Smooth muscle cell (in vitro differentiated cells): ENCODE results near the gene SPAG17. TPM values are rescaled to one million over a fixed set of nuclear protein-coding genes. Genes with fewer than 3 reads are reported as not detected.

ENCODE experiments used
- DNase-seq: peaks from one replicate; lab custom pipeline; 2025; ENCODE audit not compliant: unreplicated experiment; lab: John Stamatoyannopoulos, UW
- H2AFZ ChIP-seq: fragments of 200-600 bp; sonication (generic); 2 replicates; pipeline ENCODE4 v1.6.0; 2016; ENCODE audit warnings: antibody characterized with exemption, low read depth, mild to moderate bottlenecking
- H3F3A ChIP-seq: fragments of 200-600 bp; sonication (generic); 2 replicates; pipeline ENCODE4 v1.6.0; 2017; ENCODE audit warnings: antibody characterized with exemption, low read depth
- H3K27ac ChIP-seq: fragments of 200-600 bp; sonication (generic); 2 replicates; pipeline ENCODE4 v1.5.1; 2016; ENCODE audit warnings: low read depth, mild to moderate bottlenecking
- H3K27me3 ChIP-seq: fragments of 200-600 bp; sonication (generic); 2 replicates; pipeline ENCODE4 v1.6.1; 2016; ENCODE audit warnings: low read depth, mild to moderate bottlenecking
- H3K36me3 ChIP-seq: fragments of 200-600 bp; sonication (generic); 2 replicates; pipeline ENCODE4 v1.5.1; 2016; ENCODE audit warnings: low read depth
- H3K4me1 ChIP-seq: fragments of 200-600 bp; sonication (generic); 2 replicates; pipeline ENCODE4 v1.5.1; 2016; ENCODE audit warnings: low read depth
- H3K4me2 ChIP-seq: fragments of 200-600 bp; sonication (generic); 2 replicates; pipeline ENCODE4 v1.6.0; 2016; ENCODE audit warnings: mild to moderate bottlenecking
- H3K4me3 ChIP-seq: fragments of 200-600 bp; sonication (generic); 2 replicates; pipeline ENCODE4 v1.5.1; 2016; ENCODE audit warnings: mild to moderate bottlenecking
- H3K79me2 ChIP-seq: fragments of 200-600 bp; sonication (generic); 2 replicates; pipeline ENCODE4 v1.6.0; 2016; ENCODE audit warnings: low read depth, mild to moderate bottlenecking
- H3K9ac ChIP-seq: fragments of 200-600 bp; sonication (generic); 2 replicates; pipeline ENCODE4 v1.6.0; 2016; ENCODE audit warnings: low read depth
- H3K9me3 ChIP-seq: fragments of 200-600 bp; sonication (generic); replicated peaks from 2 replicates; pipeline ENCODE4 v1.5.1; 2016; ENCODE audit warnings: low read depth
- H4K20me1 ChIP-seq: fragments of 200-600 bp; sonication (generic); 2 replicates; pipeline ENCODE4 v1.6.0; 2016; ENCODE audit warnings: low read depth
- CTCF ChIP-seq: fragments of 200-600 bp; sonication (generic); IDR thresholded peaks from 2 replicates; pipeline ENCODE4 v1.5.1; 2017; ENCODE audit warnings: borderline replicate concordance, mild to moderate bottlenecking, antibody characterized with exemption; ENCODE audit not compliant: insufficient read depth, poor library complexity, severe bottlenecking
- WGBS: methylation state at CpG from one replicate; pipeline ENCODE4 v1.1.7; 2016; ENCODE audit warnings: low lambda C conversion rate; 5-methylcytosine and 5-hydroxymethylcytosine counted together
- polyA plus RNA-seq: library from polyadenylated mRNA; unstranded; fragments of >200 nt; fragmentation: Nextera tagmentation; extraction: Ambion mirVana; gene quantifications from 2 replicates; pipeline ENCODE4 v1.2.1, GENCODE V29; 2016
- total RNA-seq: library from RNA; depleted of rRNA; stranded (reverse); fragments of >200 nt; gene quantifications from 2 replicates; pipeline ENCODE4 v1.2.3, GENCODE V29; 2014

Gene SPAG17
- total and polyA plus RNA-seq, 2 experiments from 2014 or later = 1.1 to 11.1 TPM

GRCh38 chr1:117985239-117985638 is 199.8 kb downstream of the SPAG17 start:
- Histone ChIP-seq H3K4me3 (no peak overlapping the region), H3K79me2 (no peaks in the 10 kb centered on the region), H3K9ac (no peak overlapping the region), H3K27ac (no peak overlapping the region), H3K36me3 (no peaks in the 10 kb centered on the region), H4K20me1 (no peaks in the 10 kb centered on the region), H3F3A (no peaks in the 10 kb centered on the region), H3K4me2 (no peak overlapping the region), H3K27me3 (no peaks in the 10 kb centered on the region), H2AFZ (no peak overlapping the region), H3K4me1 (no peaks in the 10 kb centered on the region), H3K9me3 (no peaks in the 10 kb centered on the region)
- 70% methylated on average over 1 of the region's 1 CpG for WGBS
- DNase-seq = no peak
- no peak for TF ChIP-seq CTCF

- no peak overlapping the region for H2AFZ ChIP-seq
- no peak for DNase-seq
- 88% methylated on average over 5 of the region's 5 CpGs for WGBS
- H3K4me1 ChIP-seq = no peaks in the 10 kb centered on the region
- no peaks in the 10 kb centered on the region for H3K9me3 ChIP-seq
- TF ChIP-seq CTCF = no peak
- no peaks in the 10 kb centered on the region for H3K27me3 ChIP-seq
- H3K27ac ChIP-seq = no peak overlapping the region
- no peak overlapping the region for H3K9ac ChIP-seq
- no peak overlapping the region for H3K4me3 ChIP-seq
- H3K79me2 ChIP-seq = no peaks in the 10 kb centered on the region
- no peaks in the 10 kb centered on the region for H3F3A ChIP-seq
- no peaks in the 10 kb centered on the region for H4K20me1 ChIP-seq
- no peak overlapping the region for H3K4me2 ChIP-seq
- no peaks in the 10 kb centered on the region for H3K36me3 ChIP-seq
Observed at GRCh38 chr1:117981455-117982192, 203.4 kb downstream of the SPAG17 start.

GRCh38 chr1:117976381-117976780 is 208.6 kb downstream of the SPAG17 start:
- H3K4me3 ChIP-seq = no peak overlapping the region
- no peaks in the 10 kb centered on the region for H4K20me1 ChIP-seq
- H3K9ac ChIP-seq = no peak overlapping the region
- DNase-seq = no peak
- no peaks in the 10 kb centered on the region for H3K36me3 ChIP-seq
- no peaks in the 10 kb centered on the region for H3K27me3 ChIP-seq
- H3K4me2 ChIP-seq = no peak overlapping the region
- no peaks in the 10 kb centered on the region for H3K4me1 ChIP-seq
- no peak overlapping the region for H2AFZ ChIP-seq
- no peak overlapping the region for H3K27ac ChIP-seq
- H3K79me2 ChIP-seq = no peaks in the 10 kb centered on the region
- WGBS = 91% methylated on average over 3 of the region's 3 CpGs
- no peaks in the 10 kb centered on the region for H3F3A ChIP-seq
- no peaks in the 10 kb centered on the region for H3K9me3 ChIP-seq
- TF ChIP-seq CTCF = no peak

GRCh38 chr1:117971777-117972176 is 213.3 kb downstream of the SPAG17 start:
- H3K79me2 ChIP-seq = no peaks in the 10 kb centered on the region
- no peak for TF ChIP-seq CTCF

More at GRCh38 chr1:117971777-117972176, 213.3 kb downstream of the SPAG17 start:
- no peak for DNase-seq
- Histone ChIP-seq H3K27ac (no peak overlapping the region), H3K4me3 (no peak overlapping the region), H2AFZ (no peak overlapping the region), H3K9ac (no peak overlapping the region), H3K9me3 (no peaks in the 10 kb centered on the region), H3K36me3 (no peaks in the 10 kb centered on the region), H4K20me1 (no peaks in the 10 kb centered on the region), H3K4me2 (no peak overlapping the region), H3F3A (no peaks in the 10 kb centered on the region), H3K4me1 (peaks cover 11% of the 10 kb centered on the region), H3K27me3 (no peaks in the 10 kb centered on the region)
